ENCODE results near the gene WHRN.

Gene WHRN

GRCh38 chr9:114456929-114457328, 48.3 kb downstream of the WHRN start:
- Histone ChIP-seq H3K27me3 (ENCODE audit: insufficient read depth, low read depth) (no peaks in the 10 kb centered on the region), H3K4me1 (ENCODE audit: low read depth, poor library complexity, severe bottlenecking) (peaks cover 32% of the 10 kb centered on the region), H3K27ac (no peak overlapping the region), H3K36me3 (ENCODE audit: insufficient read depth) (peaks cover 4% of the 10 kb centered on the region; the same call in 1 of the 2 replicates), H3K4me2 (no peak overlapping the region), H3K4me3 (IDR thresholded peaks at IDR 0.05; ENCODE audit: insufficient read depth, low read depth, low read length) (no peak overlapping the region), H4K20me1 (ENCODE audit: insufficient read depth) (no peaks in the 10 kb centered on the region), H3K79me2 (ENCODE audit: insufficient read depth, low read depth) (no peaks in the 10 kb centered on the region), H2AFZ (ENCODE audit: low read depth) (no peak overlapping the region), H3K9ac (no peak overlapping the region)
- no peak for TF ChIP-seq CTCF (conservative IDR thresholded peaks at IDR 0.05; ENCODE audit: low read depth, low read length)

- H3K79me2 ChIP-seq (ENCODE audit: insufficient read depth, low read depth), result no peaks in the 10 kb centered on the region; the same call in 1 of the 2 replicates
- no peak overlapping the region for H3K4me3 ChIP-seq (IDR thresholded peaks at IDR 0.05; ENCODE audit: insufficient read depth, low read depth, low read length)
- no peaks in the 10 kb centered on the region for H3K36me3 ChIP-seq (ENCODE audit: insufficient read depth)
- no peaks in the 10 kb centered on the region for H4K20me1 ChIP-seq (ENCODE audit: insufficient read depth)
- no peak overlapping the region for H3K4me2 ChIP-seq
- H3K27ac ChIP-seq, result no peak overlapping the region
- no peaks in the 10 kb centered on the region for H3K27me3 ChIP-seq (ENCODE audit: insufficient read depth, low read depth)
- peaks cover 55% of the 10 kb centered on the region for H3K4me1 ChIP-seq (ENCODE audit: low read depth, poor library complexity, severe bottlenecking)
- H3K9ac ChIP-seq, result no peak overlapping the region
- TF ChIP-seq CTCF (conservative IDR thresholded peaks at IDR 0.05; ENCODE audit: low read depth, low read length), result no peak
- no peak overlapping the region for H2AFZ ChIP-seq (ENCODE audit: low read depth)
Measured at GRCh38 chr9:114454652-114455051, 50.6 kb downstream of the WHRN start.

- H3K27ac ChIP-seq, result peak overlapping the region; percentile 89
- H4K20me1 ChIP-seq (ENCODE audit: insufficient read depth), result no peaks in the 10 kb centered on the region
- H3K79me2 ChIP-seq (ENCODE audit: insufficient read depth, low read depth), result no peaks in the 10 kb centered on the region; the same call in 1 of the 2 replicates
- no peak for TF ChIP-seq CTCF (conservative IDR thresholded peaks at IDR 0.05; ENCODE audit: low read depth, low read length)
- H3K36me3 ChIP-seq (ENCODE audit: insufficient read depth), result no peaks in the 10 kb centered on the region
- H3K27me3 ChIP-seq (ENCODE audit: insufficient read depth, low read depth), result no peaks in the 10 kb centered on the region
- H3K4me2 ChIP-seq, result peak overlapping the region; percentile 70
- peaks cover 75% of the 10 kb centered on the region for H3K4me1 ChIP-seq (ENCODE audit: low read depth, poor library complexity, severe bottlenecking)
- peak overlapping the region; percentile 39; the same call in 1 of the 2 replicates for H3K9ac ChIP-seq
- no peak overlapping the region for H3K4me3 ChIP-seq (IDR thresholded peaks at IDR 0.05; ENCODE audit: insufficient read depth, low read depth, low read length)
- no peak overlapping the region for H2AFZ ChIP-seq (ENCODE audit: low read depth)
Measured at GRCh38 chr9:114452219-114453165, 52.8 kb downstream of the WHRN start.

- Histone ChIP-seq H3K4me3 (IDR thresholded peaks at IDR 0.05; ENCODE audit: insufficient read depth, low read depth, low read length) (no peak overlapping the region), H2AFZ (ENCODE audit: low read depth) (no peak overlapping the region), H3K4me2 (peak overlapping the region; percentile 70), H3K27ac (peak overlapping the region; percentile 89), H3K9ac (peak overlapping the region; percentile 4; the same call in 1 of the 2 replicates), H3K79me2 (ENCODE audit: insufficient read depth, low read depth) (no peaks in the 10 kb centered on the region; the same call in 1 of the 2 replicates), H3K36me3 (ENCODE audit: insufficient read depth) (no peaks in the 10 kb centered on the region), H3K27me3 (ENCODE audit: insufficient read depth, low read depth) (no peaks in the 10 kb centered on the region), H4K20me1 (ENCODE audit: insufficient read depth) (no peaks in the 10 kb centered on the region), H3K4me1 (ENCODE audit: low read depth, poor library complexity, severe bottlenecking) (peaks cover 75% of the 10 kb centered on the region)
- no peak for TF ChIP-seq CTCF (conservative IDR thresholded peaks at IDR 0.05; ENCODE audit: low read depth, low read length)
Measured at GRCh38 chr9:114451707-114452031, 53.6 kb downstream of the WHRN start.
